GM18907 (cell line): ENCODE measurements around the gene CEBPE.

Experiments
- ATAC-seq: cut with Tn5 transposase; IDR thresholded peaks from one replicate; pipeline ENCODE4 v1.9.1; 2021; ENCODE audit warnings: mild to moderate bottlenecking, moderate library complexity; ENCODE audit not compliant: unreplicated experiment

The CEBPE gene

GRCh38 chr14:23085458-23085857, 33.6 kb downstream of the CEBPE start:
- ATAC-seq = no peak

- no peak for ATAC-seq
Observed at GRCh38 chr14:23080474-23080873, 38.6 kb downstream of the CEBPE start.

GRCh38 chr14:23079716-23080115, 39.3 kb downstream of the CEBPE start:
- ATAC-seq = no peak

GRCh38 chr14:23078692-23079116, 40.4 kb downstream of the CEBPE start:
- ATAC-seq = no peak

- no peak for ATAC-seq
Observed at GRCh38 chr14:23077962-23078361, 41.1 kb downstream of the CEBPE start.

- ATAC-seq = no peak
Observed at GRCh38 chr14:23076785-23077408, 42.2 kb downstream of the CEBPE start.

GRCh38 chr14:23074906-23075305, 44.1 kb downstream of the CEBPE start:
- no peak for ATAC-seq

GRCh38 chr14:23071921-23072539, 47.0 kb downstream of the CEBPE start:
- ATAC-seq = no peak

- ATAC-seq = peak; percentile 87
Observed at GRCh38 chr14:23071244-23071920, 47.7 kb downstream of the CEBPE start.

- ATAC-seq = no peak
Observed at GRCh38 chr14:23070262-23071129, 48.6 kb downstream of the CEBPE start.

- no peak for ATAC-seq
Observed at GRCh38 chr14:23069413-23069806, 49.6 kb downstream of the CEBPE start.

GRCh38 chr14:23068789-23069412, 50.2 kb downstream of the CEBPE start:
- ATAC-seq = peak; percentile 70

- ATAC-seq = no peak
Observed at GRCh38 chr14:23067847-23068788, 50.9 kb downstream of the CEBPE start.
